Measurements from ENCODE around the gene BCL11B. TPM values are rescaled to one million over a fixed set of nuclear protein-coding genes. Genes with fewer than 3 reads are reported as not detected.

Gene BCL11B
- total and polyA plus RNA-seq, 2 of the 8 experiments (the other 6 are each of a cell fraction or from before 2014, with no cell fraction given) = 0.63 to 5.9 TPM

DNA sequence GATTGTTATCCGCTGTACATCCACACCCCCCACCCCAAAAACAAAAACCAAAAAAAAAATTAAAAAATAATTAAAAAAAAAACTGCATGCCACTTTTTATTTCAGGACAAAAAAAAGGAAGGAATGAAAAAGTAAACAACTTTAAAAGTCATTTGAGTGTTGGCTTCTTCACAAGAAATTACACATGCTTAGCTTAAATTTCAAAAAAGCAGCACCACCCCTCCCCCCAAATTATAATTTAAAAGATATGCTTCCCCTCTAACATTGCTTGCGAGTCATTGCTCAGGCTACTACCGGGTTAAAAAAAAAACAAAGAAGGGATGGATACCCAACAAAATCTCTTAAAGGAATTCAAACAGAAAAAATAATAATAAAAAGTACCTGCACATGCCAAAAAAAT is 98.5 kb downstream of the BCL11B start:
- Histone ChIP-seq H3K9me3 (ENCODE audit: insufficient read depth in 2 of 2, low read depth in 1 of 2, low read length in 1 of 2) (no peaks in the 10 kb centered on the region), H3K79me2 (ENCODE audit: control insufficient read depth in 1 of 2, insufficient read depth in 2 of 2, low read length in 2 of 2) (no peaks in the 10 kb centered on the region), H3K23ac (ENCODE audit: insufficient read length) (no peak overlapping the region), H3K4ac (replicated peaks; ENCODE audit: insufficient read length, low read depth, low read length) (no peak overlapping the region), H4K20me1 (replicated peaks in 1 of 2; ENCODE audit: control insufficient read depth in 1 of 2, insufficient read depth in 2 of 2, low read length in 2 of 2) (no peaks in the 10 kb centered on the region), H4K5ac (ENCODE audit: insufficient read length, low read depth, low read length) (no peak overlapping the region), H3K27ac (ENCODE audit: low read depth, low read length) (no peak overlapping the region), H4K8ac (ENCODE audit: extremely low read depth, insufficient read depth, low read length) (no peak overlapping the region), H2BK5ac (ENCODE audit: low read depth, low read length) (no peak overlapping the region), H3K36me3 (ENCODE audit: control insufficient read depth in 2 of 4, insufficient read depth in 4 of 4, low read length in 3 of 4) (peaks cover 0 to 10% (median 1%) of the 10 kb centered on the region in 4 experiments; a peak in 1 of 8 replicates), H4K91ac (replicated peaks; ENCODE audit: insufficient read length, low read length) (no peak overlapping the region), H2BK20ac (ENCODE audit: low read length) (no peak overlapping the region), H2BK15ac (ENCODE audit: low read length) (no peak overlapping the region), H3K4me2 (ENCODE audit: insufficient read depth in 1 of 2, low read depth in 2 of 2, low read length in 2 of 2) (no peak overlapping the region), H3K79me1 (ENCODE audit: low read depth, low read length) (no peaks in the 10 kb centered on the region; the same call in 1 of the 2 replicates), H3K9ac (replicated peaks in 1 of 4; ENCODE audit: extremely low read depth in 1 of 4, low read depth in 3 of 4, low read length in 3 of 4) (no peak overlapping the region), H3K4me3 (ENCODE audit: extremely low read depth in 1 of 4, insufficient read depth in 2 of 4, low read depth in 3 of 4, low read length in 4 of 4) (no peak overlapping the region), H3K23me2 (ENCODE audit: low read depth, low read length) (no peaks in the 10 kb centered on the region), H2BK120ac (replicated peaks; ENCODE audit: low read depth, low read length) (no peak overlapping the region), H3K56ac (replicated peaks; ENCODE audit: insufficient read length, low read depth, low read length) (no peak overlapping the region), H3K27me3 (replicated peaks in 1 of 4; ENCODE audit: control insufficient read depth in 3 of 4, extremely low read depth in 1 of 4, insufficient read depth in 3 of 4, low read length in 3 of 4) (no peaks in the 10 kb centered on the region), H2AK5ac (ENCODE audit: low read depth, low read length) (no peak overlapping the region), H2AFZ (ENCODE audit: low read length) (no peak overlapping the region), H2BK12ac (ENCODE audit: low read depth, low read length) (no peak overlapping the region), H3K4me1 (replicated peaks in 1 of 4; ENCODE audit: control insufficient read depth in 3 of 4, insufficient read depth in 4 of 4, low read length in 3 of 4) (peaks cover 0 to 11% (median 8%) of the 10 kb centered on the region in 4 experiments; a peak in 6 of 7 replicates), H3K18ac (ENCODE audit: extremely low read depth, low read length) (no peak overlapping the region), H3K14ac (ENCODE audit: insufficient read length) (no peak overlapping the region)
- FAIRE-seq = no peak
- CTCF ChIA-PET (ENCODE audit: partially characterized antibody) = interaction anchor here (0.6 to 2.9 kb wide), 15 partner anchors 8 to 414 kb away, joined by 3 to 25 read pairs (median 4); no protein-coding TSS in a partner anchor
- TF ChIP-seq SIX5 (IDR thresholded peaks at IDR 0.05; ENCODE audit: low read depth, low read length) = no peak
- no peak for TF ChIP-seq ASH2L (IDR thresholded peaks at IDR 0.05; ENCODE audit: low read length)
- TF ChIP-seq TBP (IDR thresholded peaks at IDR 0.05; ENCODE audit: low read depth, low read length) = no peak
- TF ChIP-seq SP2 (IDR thresholded peaks at IDR 0.05; ENCODE audit: low read length) = no peak
- no peak for TF ChIP-seq POU5F1 (IDR thresholded peaks at IDR 0.05; ENCODE audit: low read depth, low read length)
- no peak for TF ChIP-seq TEAD4 (IDR thresholded peaks at IDR 0.05; ENCODE audit: low read depth, low read length)
- no peak for TF ChIP-seq RXRA (IDR thresholded peaks at IDR 0.05; ENCODE audit: insufficient read depth, low read depth, low read length)
- TF ChIP-seq POLR2A (IDR thresholded peaks at IDR 0.05; ENCODE audit: control extremely low read depth in 1 of 2, low read depth in 2 of 2, low read length in 2 of 2) = no peak
- no peak for TF ChIP-seq JUN (IDR thresholded peaks at IDR 0.05; ENCODE audit: low read depth, low read length)
- no peak for TF ChIP-seq NANOG (IDR thresholded peaks at IDR 0.05; ENCODE audit: insufficient read depth, low read depth, low read length, poor library complexity, severe bottlenecking)
- TF ChIP-seq, protein P1, sequence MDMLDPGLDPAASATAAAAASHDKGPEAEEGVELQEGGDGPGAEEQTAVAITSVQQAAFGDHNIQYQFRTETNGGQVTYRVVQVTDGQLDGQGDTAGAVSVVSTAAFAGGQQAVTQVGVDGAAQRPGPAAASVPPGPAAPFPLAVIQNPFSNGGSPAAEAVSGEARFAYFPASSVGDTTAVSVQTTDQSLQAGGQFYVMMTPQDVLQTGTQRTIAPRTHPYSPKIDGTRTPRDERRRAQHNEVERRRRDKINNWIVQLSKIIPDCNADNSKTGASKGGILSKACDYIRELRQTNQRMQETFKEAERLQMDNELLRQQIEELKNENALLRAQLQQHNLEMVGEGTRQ (IDR thresholded peaks at IDR 0.05; ENCODE audit: low read length) = no peak
- TF ChIP-seq HDAC2 (IDR thresholded peaks at IDR 0.05; ENCODE audit: borderline replicate concordance in 1 of 2, low read depth in 2 of 2, low read length in 2 of 2) = no peak
- WGBS, 2 experiments (ENCODE audit: extremely low coverage in 1 of 2, insufficient coverage in 1 of 2, insufficient read length in 1 of 2, insufficient replicate concordance in 2 of 2, low coverage in 1 of 2, low lambda C conversion rate in 2 of 2, missing lambda C conversion rate in 1 of 2) = 87% methylated on average over 3 of the region's 3 CpGs; no CpG with 5 or more reads in 1 of the 2 experiments
- POLR2A ChIA-PET (ENCODE audit: partially characterized antibody) = interaction anchor here (1.0 kb wide), 1 partner anchor 48 kb away, joined by 3 read pairs; no protein-coding TSS in a partner anchor
- no peak for DNase-seq (ENCODE audit: low read depth in 1 of 2, low spot score in 2 of 2)

Measured in H1 (cell line).